GM10248 (cell line): ENCODE measurements around the gene ARL15.

Source experiments
- CTCF ChIA-PET: fragments of 300-600 bp; sonication (Branson Sonifier 250); formaldehyde crosslinking; extraction: SDS; loops from one replicate; lab custom pipeline; 2021; ENCODE audit warnings: antibody characterized with exemption; lab: Yijun Ruan, JAX
- POLR2A ChIA-PET: fragments of 350-650 bp; sonication (Branson Sonifier 250); formaldehyde crosslinking; extraction: SDS; loops from one replicate; lab custom pipeline; 2020; ENCODE audit warnings: antibody characterized with exemption; lab: Yijun Ruan, JAX
- DNase-seq: peaks from one replicate; pipeline ENCODE4 v3.0.0; 2012; ENCODE audit errors: extremely low spot score
- TF ChIP-seq, protein P1 (sequence below): IDR thresholded peaks from 2 replicates; pipeline ENCODE4 v1.5.1; 2012; ENCODE audit warnings: mild to moderate bottlenecking, low read depth; ENCODE audit errors: extremely low read depth, missing control alignments, control extremely low read depth

The ARL15 gene

DNA sequence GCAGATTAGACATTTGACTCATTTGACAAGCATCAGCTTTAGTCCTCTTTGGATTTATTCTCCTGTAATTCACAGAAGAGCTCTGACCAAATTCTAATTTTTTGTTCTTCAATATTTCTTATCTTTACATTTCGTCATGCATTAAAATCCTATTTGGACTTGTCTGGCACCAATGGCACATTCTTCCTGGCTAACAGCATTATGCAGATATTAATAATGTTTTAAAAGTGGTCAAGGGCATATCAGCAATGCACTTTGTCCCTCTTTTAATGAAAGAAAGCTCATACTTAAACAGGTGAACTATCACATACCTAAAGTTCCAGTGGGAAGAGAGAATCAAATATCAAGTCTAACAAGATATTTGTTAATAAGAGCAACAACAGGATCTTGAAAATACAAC is 270.4 kb downstream of the ARL15 start:
- TF ChIP-seq, protein P1, sequence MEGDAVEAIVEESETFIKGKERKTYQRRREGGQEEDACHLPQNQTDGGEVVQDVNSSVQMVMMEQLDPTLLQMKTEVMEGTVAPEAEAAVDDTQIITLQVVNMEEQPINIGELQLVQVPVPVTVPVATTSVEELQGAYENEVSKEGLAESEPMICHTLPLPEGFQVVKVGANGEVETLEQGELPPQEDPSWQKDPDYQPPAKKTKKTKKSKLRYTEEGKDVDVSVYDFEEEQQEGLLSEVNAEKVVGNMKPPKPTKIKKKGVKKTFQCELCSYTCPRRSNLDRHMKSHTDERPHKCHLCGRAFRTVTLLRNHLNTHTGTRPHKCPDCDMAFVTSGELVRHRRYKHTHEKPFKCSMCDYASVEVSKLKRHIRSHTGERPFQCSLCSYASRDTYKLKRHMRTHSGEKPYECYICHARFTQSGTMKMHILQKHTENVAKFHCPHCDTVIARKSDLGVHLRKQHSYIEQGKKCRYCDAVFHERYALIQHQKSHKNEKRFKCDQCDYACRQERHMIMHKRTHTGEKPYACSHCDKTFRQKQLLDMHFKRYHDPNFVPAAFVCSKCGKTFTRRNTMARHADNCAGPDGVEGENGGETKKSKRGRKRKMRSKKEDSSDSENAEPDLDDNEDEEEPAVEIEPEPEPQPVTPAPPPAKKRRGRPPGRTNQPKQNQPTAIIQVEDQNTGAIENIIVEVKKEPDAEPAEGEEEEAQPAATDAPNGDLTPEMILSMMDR: no peak
- CTCF ChIA-PET: interaction anchor here (0.7 to 1.0 kb wide), 2 partner anchors 14 to 29 kb away, joined by 3 read pairs; no protein-coding TSS in a partner anchor
- DNase-seq: no peak
- POLR2A ChIA-PET: no interaction called here

DNA sequence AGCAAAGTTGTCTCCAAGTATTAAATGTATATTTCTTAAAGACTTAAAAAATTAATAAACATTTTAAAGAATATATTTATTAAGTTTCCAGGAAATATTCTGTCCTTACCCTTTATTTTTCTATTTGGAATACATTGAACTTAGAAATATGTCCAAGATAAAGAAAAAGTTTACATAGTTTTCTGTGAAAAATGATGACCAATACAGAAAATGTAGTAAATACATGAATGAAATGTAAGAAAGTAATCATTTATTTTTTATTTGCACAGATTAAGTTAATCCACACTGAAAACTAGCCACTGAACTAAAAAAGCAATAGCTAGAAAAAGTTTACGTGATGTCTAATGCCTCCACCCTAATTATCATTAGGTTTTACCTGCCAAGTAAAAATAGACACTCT is 273.2 kb downstream of the ARL15 start:
- DNase-seq: no peak
- TF ChIP-seq, protein P1: no peak
- ChIA-PET CTCF (interaction anchor here (1.4 kb wide), 1 partner anchor 26 kb away, joined by 3 read pairs; no protein-coding TSS in a partner anchor), POLR2A (no interaction called here)

DNA sequence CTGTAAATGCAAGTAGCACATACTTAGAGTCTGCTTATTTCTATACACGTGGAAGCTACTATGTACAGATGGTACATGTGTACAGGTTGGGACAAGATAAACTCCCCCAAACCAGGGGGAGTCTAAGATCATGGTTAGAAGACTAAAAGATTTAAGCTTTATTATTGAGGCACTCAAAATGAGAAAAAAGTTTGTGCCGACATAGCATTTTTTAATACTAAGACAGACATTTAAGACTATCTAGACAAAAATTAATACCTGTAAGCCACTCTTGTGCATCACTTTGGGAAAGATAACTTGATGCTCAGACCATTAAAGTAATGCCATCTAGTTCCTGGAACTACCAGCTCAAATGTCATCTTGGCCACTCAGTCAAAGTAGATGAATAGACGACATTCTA is 279.4 kb downstream of the ARL15 start:
- ChIA-PET POLR2A (no interaction called here), CTCF (interaction anchor here (0.8 kb wide), 1 partner anchor 23 kb away, joined by 3 read pairs; no protein-coding TSS in a partner anchor)
- DNase-seq: no peak
- TF ChIP-seq, protein P1: no peak

DNA sequence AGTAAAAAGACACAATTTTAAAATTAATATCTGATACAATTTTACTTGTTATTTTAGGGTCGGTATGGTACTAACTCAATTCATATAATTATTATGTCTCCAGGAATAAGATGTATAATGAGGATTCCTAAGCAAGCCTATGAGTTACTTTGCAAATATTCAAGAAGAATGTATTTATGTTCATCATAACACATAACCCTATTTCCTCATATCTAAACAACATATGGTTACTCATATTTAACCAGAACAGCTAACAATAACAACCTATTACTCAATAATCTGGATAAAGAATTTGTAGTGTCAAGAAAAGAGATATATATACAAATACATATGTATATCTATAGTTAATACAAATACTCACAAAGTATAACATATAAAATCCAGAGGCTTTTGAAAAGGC is 285.9 kb downstream of the ARL15 start:
- DNase-seq: no peak
- CTCF ChIA-PET: no interaction called here
- TF ChIP-seq, protein P1: no peak
- POLR2A ChIA-PET: no interaction called here

DNA sequence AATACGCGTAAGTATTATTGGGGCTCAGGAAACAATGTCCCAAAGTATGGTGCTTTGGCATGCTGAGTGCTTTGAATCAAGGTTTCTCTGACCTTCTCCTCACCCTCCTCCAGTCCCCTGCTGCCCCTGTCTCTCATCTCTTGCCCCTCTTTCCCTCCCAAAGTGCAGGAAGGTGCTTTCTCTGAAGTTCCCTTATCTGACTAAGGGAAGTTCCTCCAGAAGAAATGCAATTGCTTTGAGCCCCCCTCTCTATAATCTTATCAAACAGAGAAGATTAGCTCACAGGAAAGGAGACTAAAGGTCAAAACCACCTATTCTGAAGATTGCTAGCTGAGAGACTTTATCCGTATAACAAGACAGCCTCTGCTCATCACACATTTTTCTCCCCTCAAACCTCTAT is 288.1 kb downstream of the ARL15 start:
- DNase-seq: no peak
- POLR2A ChIA-PET: no interaction called here
- CTCF ChIA-PET: no interaction called here
- TF ChIP-seq, protein P1: no peak

DNA sequence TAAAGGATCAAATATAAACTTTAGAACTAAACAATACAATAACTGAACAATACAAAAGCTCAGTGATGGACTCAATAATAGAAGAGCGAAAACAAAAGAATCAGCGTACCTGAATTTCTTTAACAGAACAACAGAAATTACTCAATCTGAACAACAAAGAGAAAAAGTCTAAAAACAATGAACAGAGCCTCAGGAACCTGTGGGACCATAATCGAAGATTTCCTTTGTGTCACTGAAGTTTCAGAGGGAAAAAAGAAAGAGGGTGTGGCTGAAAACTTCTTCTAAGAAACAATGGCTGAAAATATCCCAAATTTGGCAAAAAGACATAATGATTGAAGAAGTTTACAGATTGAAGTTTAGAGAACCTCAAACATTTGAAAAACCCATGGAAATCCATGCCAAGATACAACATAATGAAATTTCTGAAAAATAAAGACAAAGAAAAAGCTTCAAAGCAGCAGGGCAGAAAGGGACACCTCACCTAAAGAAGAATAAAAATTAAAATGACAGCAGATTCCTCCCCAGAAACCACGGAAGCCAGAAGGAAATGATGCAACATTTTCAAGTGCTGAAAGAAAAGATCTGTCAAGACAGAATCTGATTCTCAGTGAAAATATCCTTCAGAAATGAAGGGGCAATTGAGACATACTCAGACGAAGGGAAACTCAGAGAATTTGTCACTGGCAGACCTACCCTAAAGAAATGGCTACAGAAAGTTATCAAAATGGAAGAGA is 288.8 kb downstream of the ARL15 start:
- CTCF ChIA-PET: no interaction called here
- TF ChIP-seq, protein P1: no peak
- DNase-seq: no peak
- POLR2A ChIA-PET: no interaction called here
